Lower lobe of right lung (tissue), 2 donors: ENCODE data around the gene ADAMTS8. TPM values are rescaled to one million over a fixed set of nuclear protein-coding genes. Genes with fewer than 3 reads are reported as not detected.

Source experiments
- ATAC-seq, 2 donors: fragments of 200-7000 bp; cut with Tn5 transposase; one replicate each; pipeline ENCODE4 v1.9.1; 2020 to 2022; ENCODE audit warnings: mild to moderate bottlenecking in 2 of 2, moderate library complexity in 2 of 2
- DNase-seq: peaks from one replicate; pipeline ENCODE4 v3.0.0-alpha.2; 2020
- H3K27ac ChIP-seq: fragments of 200-600 bp; one replicate; pipeline ENCODE4 v1.8.0; 2022
- H3K27me3 ChIP-seq: fragments of 200-600 bp; one replicate; pipeline ENCODE4 v1.8.0; 2022; ENCODE audit warnings: low read depth
- H3K36me3 ChIP-seq: fragments of 200-600 bp; one replicate; pipeline ENCODE4 v1.8.0; 2022; ENCODE audit warnings: mild to moderate bottlenecking
- H3K4me1 ChIP-seq: fragments of 200-600 bp; one replicate; pipeline ENCODE4 v1.8.0; 2022
- H3K4me3 ChIP-seq: fragments of 200-600 bp; one replicate; pipeline ENCODE4 v1.8.0; 2022; ENCODE audit warnings: mild to moderate bottlenecking
- H3K9me3 ChIP-seq: fragments of 200-600 bp; one replicate; pipeline ENCODE4 v1.8.0; 2022
- intact Hi-C: fragments of 100-400 bp; cut with DNase I; formaldehyde crosslinking; loops from one replicate; pipeline ENCODE4 v1.11.0; 2022
- total RNA-seq: library from RNA; stranded (reverse); fragmentation: NEBNext Ultra II Directional; extraction: Animal tissue kit (Norgen Biotek cat#: 25700); gene quantifications from one replicate; pipeline ENCODE4 v1.2.1, GENCODE V29; 2021
- TF ChIP-seq, protein P1 (sequence below): fragments of 200-600 bp; IDR thresholded peaks from one replicate; pipeline ENCODE4 v1.8.0; 2022; ENCODE audit warnings: antibody characterized with exemption, mild to moderate bottlenecking
- donor health status: DM: no; HTN: yes; CAD: no; lungs with severe emphysema.

Gene ADAMTS8
- total RNA-seq, 1 donor from 2014 or later, result 23.0 TPM

DNA sequence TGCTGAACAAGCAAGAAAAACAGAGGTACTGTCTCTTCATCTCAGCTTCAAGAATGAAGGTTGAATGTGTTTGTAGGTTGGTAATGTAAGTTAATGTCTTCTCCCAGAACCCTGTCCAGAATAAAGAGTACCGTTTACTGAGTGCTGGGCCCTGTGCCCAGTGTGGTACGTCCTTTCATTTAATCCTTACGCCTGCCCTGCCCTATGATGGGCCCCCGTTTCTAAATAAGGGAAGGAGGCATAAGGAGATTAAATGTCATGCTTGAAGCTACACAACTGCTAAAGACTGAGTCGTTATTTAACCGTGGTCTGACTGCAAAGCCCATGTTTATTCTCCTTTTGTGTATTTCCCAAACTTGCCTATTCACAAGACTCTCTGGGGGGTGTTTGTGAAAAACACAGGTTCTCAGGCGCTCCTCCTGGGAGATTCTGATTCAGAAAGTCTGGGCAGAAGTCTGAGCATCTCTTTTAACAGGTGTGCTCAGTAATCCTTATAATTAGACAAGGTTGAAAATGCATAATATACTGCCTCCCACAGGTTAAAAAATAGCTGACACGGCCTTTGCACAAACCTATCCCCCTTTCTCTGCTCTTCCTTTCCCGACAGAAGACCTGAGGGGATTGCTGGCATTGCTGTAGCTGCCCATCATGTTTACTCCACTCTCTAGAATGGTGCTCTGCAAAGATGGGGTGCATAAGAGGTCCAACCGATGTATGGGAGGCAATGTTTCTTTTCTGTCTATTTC, 57.4 kb downstream of the ADAMTS8 start:
- no peak overlapping the region for H3K4me3 ChIP-seq
- no peaks in the 10 kb centered on the region for H3K36me3 ChIP-seq
- TF ChIP-seq, protein P1, sequence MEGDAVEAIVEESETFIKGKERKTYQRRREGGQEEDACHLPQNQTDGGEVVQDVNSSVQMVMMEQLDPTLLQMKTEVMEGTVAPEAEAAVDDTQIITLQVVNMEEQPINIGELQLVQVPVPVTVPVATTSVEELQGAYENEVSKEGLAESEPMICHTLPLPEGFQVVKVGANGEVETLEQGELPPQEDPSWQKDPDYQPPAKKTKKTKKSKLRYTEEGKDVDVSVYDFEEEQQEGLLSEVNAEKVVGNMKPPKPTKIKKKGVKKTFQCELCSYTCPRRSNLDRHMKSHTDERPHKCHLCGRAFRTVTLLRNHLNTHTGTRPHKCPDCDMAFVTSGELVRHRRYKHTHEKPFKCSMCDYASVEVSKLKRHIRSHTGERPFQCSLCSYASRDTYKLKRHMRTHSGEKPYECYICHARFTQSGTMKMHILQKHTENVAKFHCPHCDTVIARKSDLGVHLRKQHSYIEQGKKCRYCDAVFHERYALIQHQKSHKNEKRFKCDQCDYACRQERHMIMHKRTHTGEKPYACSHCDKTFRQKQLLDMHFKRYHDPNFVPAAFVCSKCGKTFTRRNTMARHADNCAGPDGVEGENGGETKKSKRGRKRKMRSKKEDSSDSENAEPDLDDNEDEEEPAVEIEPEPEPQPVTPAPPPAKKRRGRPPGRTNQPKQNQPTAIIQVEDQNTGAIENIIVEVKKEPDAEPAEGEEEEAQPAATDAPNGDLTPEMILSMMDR, result peak; percentile 12
- DNase-seq (no peak), ATAC-seq (no peak)
- intact Hi-C loops, result no loop called here
- no peak overlapping the region for H3K27ac ChIP-seq
- H3K4me1 ChIP-seq, result no peaks in the 10 kb centered on the region
- no peaks in the 10 kb centered on the region for H3K27me3 ChIP-seq
- no peaks in the 10 kb centered on the region for H3K9me3 ChIP-seq

DNA sequence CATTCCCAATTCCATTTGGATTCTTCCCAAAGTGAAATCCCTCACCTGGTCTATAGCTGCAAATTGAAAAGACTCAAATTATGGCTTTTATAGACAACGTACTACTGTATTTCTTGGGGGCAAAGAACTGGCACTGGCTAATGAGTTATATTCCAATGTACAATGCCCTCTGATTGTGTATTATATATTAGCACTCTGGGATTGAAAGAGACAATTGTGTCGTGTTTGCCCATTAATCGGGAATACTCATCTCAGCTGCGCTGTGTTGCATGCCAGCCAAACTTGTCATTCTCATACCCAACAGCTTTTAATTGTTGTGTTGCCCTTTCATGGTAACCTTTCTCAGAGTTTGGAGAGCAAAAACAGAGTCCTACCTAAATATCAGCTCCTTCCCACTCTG, 58.7 kb downstream of the ADAMTS8 start:
- Histone ChIP-seq H3K36me3 (no peaks in the 10 kb centered on the region), H3K9me3 (no peaks in the 10 kb centered on the region), H3K4me3 (no peak overlapping the region), H3K4me1 (no peaks in the 10 kb centered on the region), H3K27ac (no peak overlapping the region), H3K27me3 (no peaks in the 10 kb centered on the region)
- TF ChIP-seq, protein P1, result no peak
- intact Hi-C loops, result no loop called here
- no peak for ATAC-seq
- no peak for DNase-seq

DNA sequence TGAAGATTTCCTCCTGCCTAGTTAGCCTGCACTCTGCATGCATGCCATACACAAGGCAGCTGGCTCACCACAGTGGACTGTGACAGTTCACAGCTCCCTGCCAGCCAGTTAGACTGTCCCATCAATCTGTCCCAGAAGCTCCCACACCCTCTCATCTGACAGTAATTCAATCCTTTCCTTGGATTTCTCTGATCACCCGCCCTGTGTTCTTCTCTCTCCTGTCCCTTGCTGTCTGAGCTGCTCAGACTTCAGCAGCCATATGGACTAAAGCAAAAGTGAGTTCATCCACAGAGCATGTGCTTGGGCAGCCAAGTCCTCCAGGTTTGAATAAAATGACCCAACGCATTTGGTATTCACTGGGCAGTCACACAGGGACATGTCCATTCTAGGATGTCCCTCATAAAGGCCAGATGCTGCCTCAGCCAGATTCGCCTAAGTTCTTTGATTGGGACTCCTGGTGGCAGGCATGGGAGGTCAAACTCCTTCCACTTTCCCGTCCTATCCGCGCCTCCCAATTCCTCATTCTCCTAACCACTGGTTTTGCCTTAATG, 59.2 kb downstream of the ADAMTS8 start:
- ATAC-seq (no peak), DNase-seq (no peak)
- TF ChIP-seq, protein P1, result no peak

DNA sequence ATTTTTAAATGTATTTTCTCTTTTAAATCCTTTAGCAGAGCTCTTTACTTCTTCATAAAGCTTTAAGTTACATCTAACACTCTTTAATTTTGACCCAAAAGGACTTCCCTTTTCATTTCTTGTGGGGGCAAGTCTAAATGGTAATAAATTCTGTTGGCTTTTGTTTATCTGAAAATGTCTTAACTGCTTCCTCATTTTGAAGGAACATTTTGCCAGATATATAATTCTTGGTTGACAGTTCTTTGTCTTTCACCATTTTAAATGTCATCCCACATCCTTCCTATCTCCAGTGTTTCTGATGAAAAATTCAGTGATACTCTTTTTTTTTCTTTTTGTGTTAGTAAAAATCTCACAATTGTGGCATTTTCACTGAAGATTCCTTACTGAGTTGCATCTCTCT, 69.0 kb downstream of the ADAMTS8 start:
- Histone ChIP-seq H3K4me3 (no peak overlapping the region), H3K9me3 (peaks cover 14% of the 10 kb centered on the region), H3K36me3 (no peaks in the 10 kb centered on the region), H3K4me1 (no peaks in the 10 kb centered on the region), H3K27me3 (no peaks in the 10 kb centered on the region), H3K27ac (no peak overlapping the region)
- intact Hi-C loops, result no loop called here
- DNase-seq, result no peak
- no peak for ATAC-seq
- TF ChIP-seq, protein P1, result no peak

More for the DNA sequence above, 59.2 kb downstream of the ADAMTS8 start:
- no peaks in the 10 kb centered on the region for H3K9me3 ChIP-seq
- no peak overlapping the region for H3K27ac ChIP-seq
- no peaks in the 10 kb centered on the region for H3K27me3 ChIP-seq
- intact Hi-C loops, result no loop called here
- no peaks in the 10 kb centered on the region for H3K36me3 ChIP-seq
- H3K4me1 ChIP-seq, result no peaks in the 10 kb centered on the region
- H3K4me3 ChIP-seq, result no peak overlapping the region

DNA sequence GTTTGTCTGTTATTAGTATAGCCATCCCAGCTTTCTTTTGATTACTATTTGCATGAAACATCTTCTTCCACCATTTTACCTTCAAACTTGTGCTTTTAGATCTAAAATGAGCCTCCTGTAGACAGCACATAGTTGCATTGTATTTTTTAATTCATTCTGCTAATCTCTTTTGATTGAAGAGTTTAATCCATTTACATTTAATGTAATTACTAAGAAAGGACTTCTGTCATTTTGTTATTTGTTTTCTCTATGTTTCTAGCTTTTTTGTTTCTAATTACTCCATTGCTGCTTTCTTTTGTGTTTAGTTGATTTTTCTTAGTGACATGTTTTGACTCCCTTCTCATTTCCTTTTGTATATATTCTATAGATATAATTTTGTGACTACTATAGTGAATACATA, 70.0 kb downstream of the ADAMTS8 start:
- Histone ChIP-seq H3K4me1 (no peaks in the 10 kb centered on the region), H3K9me3 (peaks cover 18% of the 10 kb centered on the region), H3K27ac (no peak overlapping the region), H3K4me3 (no peak overlapping the region), H3K36me3 (no peaks in the 10 kb centered on the region), H3K27me3 (no peaks in the 10 kb centered on the region)
- TF ChIP-seq, protein P1, result no peak
- DNase-seq (no peak), ATAC-seq (no peak)
- intact Hi-C loops, result no loop called here

Other genes with a start within 250 kb of the ADAMTS8 start
- 59.8 TPM for gene ZBTB44, start 113.7 kb downstream of the ADAMTS8 start, total RNA-seq
- gene ADAMTS15, start 20.0 kb upstream of the ADAMTS8 start, total RNA-seq, result 8.4 TPM